ENCODE results near the gene HDAC3. TPM values are rescaled to one million over a fixed set of nuclear protein-coding genes. Genes with fewer than 3 reads are reported as not detected.
A peak's percentile ranks its signal among the peaks of the same experiment; 100 is the strongest.

Gene HDAC3
- 54.7 TPM for polyA plus RNA-seq (2013)

DNA sequence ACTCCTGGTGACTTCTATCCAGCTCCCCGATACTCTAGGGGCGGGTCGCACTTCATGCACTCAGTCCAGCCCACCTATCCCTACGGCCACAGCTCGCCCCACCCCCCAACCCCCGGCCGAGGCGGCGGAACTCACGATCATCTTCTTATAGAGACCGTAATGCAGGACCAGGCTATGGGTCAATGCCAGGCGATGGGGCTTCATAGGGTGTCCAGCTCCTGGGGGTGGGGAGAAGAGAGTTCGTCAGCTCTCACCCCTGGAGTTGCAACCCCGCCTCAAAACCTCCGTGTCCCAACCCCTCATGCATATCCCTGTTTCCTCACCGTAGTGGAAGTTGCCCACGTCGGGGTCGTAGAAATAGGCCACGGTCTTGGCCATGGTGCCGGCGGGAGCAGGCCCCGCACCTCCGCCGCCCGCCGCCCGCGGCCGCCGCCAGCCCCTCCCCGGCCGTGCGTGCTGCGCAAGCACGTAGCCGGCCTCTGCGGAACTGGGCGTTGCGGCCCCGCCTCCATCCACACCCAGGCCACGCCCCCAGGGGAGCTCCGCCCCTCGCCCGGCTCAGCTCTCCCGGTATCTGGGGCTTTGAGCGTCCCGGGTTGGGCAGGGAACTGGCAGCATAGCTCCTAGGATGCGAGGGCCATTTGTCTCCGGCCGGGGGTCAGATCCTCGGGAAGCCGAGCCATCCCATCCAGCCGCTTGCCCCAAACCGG, at the start of gene HDAC3, which contains the start of gene RELL2:
HDAC3 (minus strand) TSS at position 437 of the 710 bp plus-strand sequence; CDS start at position 378, 59 bp downstream.
RELL2 (plus strand) TSS at position 585 of the 710 bp plus-strand sequence. CDS start 1,229 bp downstream, outside the sequence.
- Histone ChIP-seq H3K4me1 (ENCODE audit: control extremely low read depth in 1 of 4, control insufficient read depth in 4 of 4, insufficient read depth in 4 of 4, low read length in 3 of 4) (peaks cover 4 to 40% (median 30%) of the 10 kb centered on the region in 4 experiments), H3K27ac (ENCODE audit: insufficient read depth in 1 of 2, low read depth in 1 of 2, low read length in 2 of 2, poor library complexity in 1 of 2, severe bottlenecking in 2 of 2) (peak within 1 kb of the TSS; percentile 60 to 88), H3K4me3 (ENCODE audit: control insufficient read depth in 1 of 7, extremely low read depth in 1 of 7, insufficient read depth in 4 of 7, low read depth in 2 of 7, low read length in 6 of 7) (peak within 1 kb of the TSS; percentile 79 to 99 (median 92)), H3K9me3 (ENCODE audit: control extremely low read depth in 1 of 5, control insufficient read depth in 4 of 5, insufficient read depth in 2 of 5, low read depth in 1 of 5, low read length in 4 of 5) (no peaks in the 10 kb centered on the region), H3K27me3 (replicated peaks in 2 of 5; ENCODE audit: control insufficient read depth in 4 of 5, insufficient read depth in 5 of 5, low read length in 4 of 5) (no peaks in the 10 kb centered on the region), H3K36me3 (ENCODE audit: control insufficient read depth in 4 of 4, insufficient read depth in 4 of 4, low read length in 3 of 4) (peaks cover 3 to 18% (median 13%) of the 10 kb centered on the region in 4 experiments)
- WGBS (ENCODE audit: insufficient coverage): 0% methylated on average over 35 of the region's 55 CpGs
- ChIA-PET CTCF (interaction anchor here (0.8 to 11.2 kb wide), 13 partner anchors 8 to 103 kb away, joined by 3 to 101 read pairs (median 5); partner anchors contain the start of genes DIAPH1 and FCHSD1), POLR2A (interaction anchor here (0.7 to 1.3 kb wide), 3 partner anchors 11 to 18 kb away, joined by 3 read pairs; partner anchors contain the start of gene DIAPH1)
- peak; percentile 82 to 89 (median 88) for DNase-seq

DNA sequence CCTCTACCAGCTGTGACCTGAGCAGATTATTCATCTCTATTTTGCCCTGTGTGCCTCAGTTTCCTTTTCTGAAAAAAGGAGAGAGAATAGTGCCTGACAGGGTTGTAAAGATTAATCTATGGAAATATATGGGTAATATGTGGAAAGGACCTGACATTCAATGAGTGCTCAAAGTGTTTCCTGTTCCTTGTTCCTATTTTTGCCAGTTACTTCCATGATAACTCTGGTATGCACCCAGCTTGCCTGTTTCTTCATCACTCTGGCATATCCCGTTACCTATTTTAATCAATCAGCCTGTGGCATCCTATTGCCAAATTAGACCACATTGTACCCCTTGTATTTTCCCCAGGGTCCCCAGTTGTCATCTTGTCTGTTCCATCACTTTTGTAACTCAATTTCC, 48.9 kb upstream of the HDAC3 start:
- ChIA-PET CTCF (no interaction called here), POLR2A (no interaction called here)
- peaks cover 0 to 25% (median 6%) of the 10 kb centered on the region in 5 experiments for H3K27me3 ChIP-seq (replicated peaks in 2 of 5; ENCODE audit: control insufficient read depth in 4 of 5, insufficient read depth in 5 of 5, low read length in 4 of 5)
- no peaks in the 10 kb centered on the region for H3K9me3 ChIP-seq (ENCODE audit: control extremely low read depth in 1 of 5, control insufficient read depth in 4 of 5, insufficient read depth in 2 of 5, low read depth in 1 of 5, low read length in 4 of 5)
- H3K36me3 ChIP-seq (ENCODE audit: control insufficient read depth in 4 of 4, insufficient read depth in 4 of 4, low read length in 3 of 4): no peaks in the 10 kb centered on the region
- no peak overlapping the region for H3K27ac ChIP-seq (ENCODE audit: insufficient read depth in 1 of 2, low read depth in 1 of 2, low read length in 2 of 2, poor library complexity in 1 of 2, severe bottlenecking in 2 of 2)
- H3K4me3 ChIP-seq (ENCODE audit: control insufficient read depth in 1 of 7, extremely low read depth in 1 of 7, insufficient read depth in 4 of 7, low read depth in 2 of 7, low read length in 6 of 7): no peak overlapping the region
- no peak for DNase-seq
- WGBS (ENCODE audit: insufficient coverage): 92% methylated on average over 1 of the region's 1 CpG
- peaks cover 7 to 29% (median 23%) of the 10 kb centered on the region in 4 experiments for H3K4me1 ChIP-seq (ENCODE audit: control extremely low read depth in 1 of 4, control insufficient read depth in 4 of 4, insufficient read depth in 4 of 4, low read length in 3 of 4)

DNA sequence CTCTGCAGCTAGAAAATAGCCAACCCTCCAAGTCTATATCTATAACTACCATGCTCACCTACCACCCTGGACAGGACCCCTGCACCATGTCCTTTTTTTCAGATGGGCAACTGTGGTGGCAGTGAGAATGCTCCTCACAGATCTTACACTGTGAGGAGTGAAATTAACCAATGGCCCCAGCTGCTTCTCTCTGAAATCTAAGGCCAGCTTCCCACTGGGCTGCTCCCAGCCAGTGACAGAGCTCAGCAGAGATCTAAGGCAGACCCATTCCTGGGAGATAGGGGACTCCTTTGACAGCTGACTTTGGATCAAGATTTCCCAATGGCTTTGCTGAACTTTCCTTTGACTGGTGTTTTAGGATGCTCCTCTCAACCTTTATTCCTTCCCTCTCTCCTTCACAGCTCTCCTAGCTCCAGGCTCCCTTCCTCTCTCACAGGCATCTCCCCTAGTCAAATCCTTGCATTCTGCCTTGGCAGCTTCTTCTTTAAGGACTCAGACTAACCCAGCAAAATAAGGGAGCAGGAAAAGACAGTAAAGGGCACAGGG, 47.0 kb upstream of the HDAC3 start:
- ChIA-PET POLR2A (interaction anchor here (0.7 kb wide), 1 partner anchor 277 kb away, joined by 3 read pairs; no protein-coding TSS in a partner anchor), CTCF (interaction anchor here (0.9 to 2.9 kb wide), 11 partner anchors 8 to 285 kb away, joined by 3 to 28 read pairs (median 5); partner anchors contain the start of gene RNF14)
- no peaks in the 10 kb centered on the region for H3K36me3 ChIP-seq (ENCODE audit: control insufficient read depth in 4 of 4, insufficient read depth in 4 of 4, low read length in 3 of 4)
- H3K4me1 ChIP-seq (ENCODE audit: control extremely low read depth in 1 of 4, control insufficient read depth in 4 of 4, insufficient read depth in 4 of 4, low read length in 3 of 4): peaks cover 7 to 29% (median 23%) of the 10 kb centered on the region in 4 experiments
- H3K9me3 ChIP-seq (ENCODE audit: control extremely low read depth in 1 of 5, control insufficient read depth in 4 of 5, insufficient read depth in 2 of 5, low read depth in 1 of 5, low read length in 4 of 5): no peaks in the 10 kb centered on the region
- H3K27me3 ChIP-seq (replicated peaks in 2 of 5; ENCODE audit: control insufficient read depth in 4 of 5, insufficient read depth in 5 of 5, low read length in 4 of 5): peaks cover 0 to 16% (median 2%) of the 10 kb centered on the region in 5 experiments
- H3K4me3 ChIP-seq (ENCODE audit: control insufficient read depth in 1 of 7, extremely low read depth in 1 of 7, insufficient read depth in 4 of 7, low read depth in 2 of 7, low read length in 6 of 7): no peak overlapping the region
- no peak overlapping the region for H3K27ac ChIP-seq (ENCODE audit: insufficient read depth in 1 of 2, low read depth in 1 of 2, low read length in 2 of 2, poor library complexity in 1 of 2, severe bottlenecking in 2 of 2)
- no peak for DNase-seq

DNA sequence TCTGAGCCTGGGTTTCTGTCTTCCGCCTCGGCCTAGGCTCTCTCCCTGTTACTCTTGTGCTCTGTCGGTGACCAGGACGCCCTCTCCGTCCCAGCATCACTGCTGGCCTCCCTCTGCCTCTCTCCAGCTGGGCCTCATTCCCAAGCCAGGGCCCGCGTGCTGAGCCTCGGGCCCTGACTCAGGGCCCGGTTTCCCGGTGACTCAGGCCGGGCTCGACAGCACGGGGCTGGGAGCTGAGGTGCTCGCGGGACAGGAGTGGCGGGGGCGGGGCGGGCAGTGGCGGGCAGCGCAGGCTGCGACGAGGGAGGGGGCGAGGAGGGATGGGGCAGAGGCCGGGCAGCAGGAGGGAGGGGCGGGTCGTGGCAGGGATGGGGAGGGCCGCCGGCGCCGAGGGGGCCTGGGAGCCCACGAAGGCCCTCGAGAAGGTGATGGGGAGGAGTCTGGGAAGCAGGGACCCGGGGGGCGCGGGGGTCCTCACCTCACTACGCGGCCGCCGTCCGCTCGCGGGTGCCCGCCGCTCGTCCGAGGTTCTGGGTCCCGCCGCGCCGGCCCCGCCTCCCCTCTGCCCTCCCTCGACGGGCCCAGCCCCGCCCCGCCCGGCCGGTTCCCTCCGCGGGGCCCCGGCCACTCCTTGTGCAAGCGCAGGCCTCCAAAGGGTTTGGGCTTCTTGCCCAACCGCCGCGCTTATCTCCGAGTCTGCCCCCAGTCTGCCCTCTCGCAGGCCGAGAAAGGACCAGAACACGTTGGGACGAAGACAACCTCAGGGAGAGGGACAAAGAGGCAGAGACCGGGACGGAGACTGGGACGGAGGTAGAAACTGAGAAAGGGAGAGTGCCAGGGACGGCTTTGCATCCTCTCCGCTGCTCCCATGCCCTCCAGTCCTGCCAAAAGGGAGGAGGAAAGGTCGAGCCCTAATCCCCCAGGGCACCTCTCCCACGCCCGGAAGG, 45.3 kb upstream of the HDAC3 start, which contains the start of gene ARAP3:
ARAP3 (minus strand) TSS at position 536 of the 947 bp plus-strand sequence. CDS start 1,744 bp downstream, outside the sequence.
- Histone ChIP-seq H3K36me3 (ENCODE audit: control insufficient read depth in 4 of 4, insufficient read depth in 4 of 4, low read length in 3 of 4) (no peaks in the 10 kb centered on the region), H3K9me3 (ENCODE audit: control extremely low read depth in 1 of 5, control insufficient read depth in 4 of 5, insufficient read depth in 2 of 5, low read depth in 1 of 5, low read length in 4 of 5) (no peaks in the 10 kb centered on the region), H3K4me3 (ENCODE audit: control insufficient read depth in 1 of 7, extremely low read depth in 1 of 7, insufficient read depth in 4 of 7, low read depth in 2 of 7, low read length in 6 of 7) (peak within 1 kb of the TSS in 6 of 7 experiments; percentile 1 to 65 (median 46)), H3K27me3 (replicated peaks in 2 of 5; ENCODE audit: control insufficient read depth in 4 of 5, insufficient read depth in 5 of 5, low read length in 4 of 5) (peaks cover 0 to 16% (median 2%) of the 10 kb centered on the region in 5 experiments), H3K4me1 (ENCODE audit: control extremely low read depth in 1 of 4, control insufficient read depth in 4 of 4, insufficient read depth in 4 of 4, low read length in 3 of 4) (peaks cover 7 to 29% (median 23%) of the 10 kb centered on the region in 4 experiments), H3K27ac (ENCODE audit: insufficient read depth in 1 of 2, low read depth in 1 of 2, low read length in 2 of 2, poor library complexity in 1 of 2, severe bottlenecking in 2 of 2) (no peak within 1 kb of the TSS)
- WGBS (ENCODE audit: insufficient coverage): 9% methylated on average over 46 of the region's 77 CpGs
- CTCF ChIA-PET: interaction anchor here (0.8 to 2.9 kb wide), 8 partner anchors 10 to 279 kb away, joined by 3 to 28 read pairs (median 6); no protein-coding TSS in a partner anchor
- POLR2A ChIA-PET: no interaction called here
- DNase-seq: peak; percentile 39 to 71 (median 56)

- no peaks in the 10 kb centered on the region for H3K36me3 ChIP-seq (ENCODE audit: control insufficient read depth in 4 of 4, insufficient read depth in 4 of 4, low read length in 3 of 4)
- peaks cover 0 to 16% (median 2%) of the 10 kb centered on the region in 5 experiments for H3K27me3 ChIP-seq (replicated peaks in 2 of 5; ENCODE audit: control insufficient read depth in 4 of 5, insufficient read depth in 5 of 5, low read length in 4 of 5)
- peaks cover 7 to 29% (median 23%) of the 10 kb centered on the region in 4 experiments for H3K4me1 ChIP-seq (ENCODE audit: control extremely low read depth in 1 of 4, control insufficient read depth in 4 of 4, insufficient read depth in 4 of 4, low read length in 3 of 4)
- no peak overlapping the region for H3K27ac ChIP-seq (ENCODE audit: insufficient read depth in 1 of 2, low read depth in 1 of 2, low read length in 2 of 2, poor library complexity in 1 of 2, severe bottlenecking in 2 of 2)
- ChIA-PET CTCF (interaction anchor here (0.6 to 2.9 kb wide), 5 partner anchors 11 to 279 kb away, joined by 3 to 10 read pairs (median 3); no protein-coding TSS in a partner anchor), POLR2A (no interaction called here)
- WGBS (ENCODE audit: insufficient coverage): 83% methylated on average over 2 of the region's 2 CpGs
- no peaks in the 10 kb centered on the region for H3K9me3 ChIP-seq (ENCODE audit: control extremely low read depth in 1 of 5, control insufficient read depth in 4 of 5, insufficient read depth in 2 of 5, low read depth in 1 of 5, low read length in 4 of 5)
- peak overlapping the region in 1 of 7 experiments; percentile 50 for H3K4me3 ChIP-seq (ENCODE audit: control insufficient read depth in 1 of 7, extremely low read depth in 1 of 7, insufficient read depth in 4 of 7, low read depth in 2 of 7, low read length in 6 of 7)
- DNase-seq: no peak
Observed at GRCh38 chr5:141681295-141681694, 44.6 kb upstream of the HDAC3 start.

GRCh38 chr5:141680751-141681201, 44.1 kb upstream of the HDAC3 start:
- Histone ChIP-seq H3K4me1 (ENCODE audit: control extremely low read depth in 1 of 4, control insufficient read depth in 4 of 4, insufficient read depth in 4 of 4, low read length in 3 of 4) (peaks cover 7 to 29% (median 23%) of the 10 kb centered on the region in 4 experiments), H3K36me3 (ENCODE audit: control insufficient read depth in 4 of 4, insufficient read depth in 4 of 4, low read length in 3 of 4) (no peaks in the 10 kb centered on the region), H3K27me3 (replicated peaks in 2 of 5; ENCODE audit: control insufficient read depth in 4 of 5, insufficient read depth in 5 of 5, low read length in 4 of 5) (peaks cover 0 to 16% (median 2%) of the 10 kb centered on the region in 5 experiments), H3K27ac (ENCODE audit: insufficient read depth in 1 of 2, low read depth in 1 of 2, low read length in 2 of 2, poor library complexity in 1 of 2, severe bottlenecking in 2 of 2) (no peak overlapping the region), H3K9me3 (ENCODE audit: control extremely low read depth in 1 of 5, control insufficient read depth in 4 of 5, insufficient read depth in 2 of 5, low read depth in 1 of 5, low read length in 4 of 5) (no peaks in the 10 kb centered on the region), H3K4me3 (ENCODE audit: control insufficient read depth in 1 of 7, extremely low read depth in 1 of 7, insufficient read depth in 4 of 7, low read depth in 2 of 7, low read length in 6 of 7) (no peak overlapping the region)
- POLR2A ChIA-PET: no interaction called here
- DNase-seq: no peak
- CTCF ChIA-PET: interaction anchor here (0.6 to 2.2 kb wide), 5 partner anchors 10 to 262 kb away, joined by 3 to 7 read pairs (median 3); no protein-coding TSS in a partner anchor
- WGBS (ENCODE audit: insufficient coverage): 86% methylated on average over 1 of the region's 6 CpGs

All from common myeloid progenitor, CD34-positive (primary cell).